ENCODE data around the gene TUBA4A. TPM values are rescaled to one million over a fixed set of nuclear protein-coding genes. Genes with fewer than 3 reads are reported as not detected.

The TUBA4A gene
- total RNA-seq, 1 donor from 2014 or later, result 235 TPM

DNA sequence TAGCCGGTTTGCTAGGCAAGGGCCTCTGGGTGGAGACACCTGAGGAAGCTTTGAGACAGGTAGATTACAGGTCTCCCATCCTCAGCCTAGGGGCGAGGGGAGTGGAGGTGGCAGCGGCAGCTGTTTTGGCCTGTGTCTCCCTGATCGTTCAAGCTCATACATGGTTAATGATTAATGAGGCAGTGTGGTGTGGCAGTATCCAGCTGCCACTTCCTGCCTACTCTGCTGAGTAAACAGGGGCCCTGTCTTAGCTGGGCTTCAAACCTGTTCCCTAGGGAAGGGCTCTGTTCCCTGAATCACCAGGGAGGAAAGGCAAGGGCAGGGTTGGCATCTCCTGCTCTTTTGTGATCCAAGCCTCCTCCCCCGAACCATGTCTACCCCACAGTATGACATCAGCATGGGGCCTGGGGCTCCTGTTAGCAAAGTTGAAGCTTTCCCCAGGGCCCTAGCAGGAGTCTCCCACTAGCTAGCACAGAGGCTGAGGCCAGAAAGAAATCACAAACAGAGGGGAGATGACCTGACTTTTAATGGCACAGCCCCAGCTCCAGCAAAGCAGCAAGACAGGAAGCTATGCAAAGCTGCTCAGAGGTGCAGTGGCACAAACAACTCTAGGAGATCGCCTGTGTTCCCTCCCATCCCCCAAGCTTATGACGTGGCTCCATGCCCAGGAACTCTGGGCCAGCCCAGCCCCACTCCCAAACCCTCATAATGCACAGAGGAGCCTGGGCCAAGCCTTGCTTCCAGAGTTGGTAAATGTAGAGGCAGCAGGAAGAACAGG, 4.3 kb downstream of the TUBA4A start:
- peaks cover 61% of the 10 kb centered on the region for H3K36me3 Mint-ChIP-seq (ENCODE audit: low read depth)
- peak overlapping the region; percentile 91 for H3K27ac Mint-ChIP-seq
- intact Hi-C loops (cut with micrococcal nuclease), result no loop called here
- DNase-seq, result peak; percentile 83
- no peaks in the 10 kb centered on the region for H3K27me3 Mint-ChIP-seq
- peak overlapping the region; percentile 80 for H3K4me3 Mint-ChIP-seq
- peaks cover 74% of the 10 kb centered on the region for H3K4me1 Mint-ChIP-seq
- no peaks in the 10 kb centered on the region for H3K9me3 Mint-ChIP-seq

DNA sequence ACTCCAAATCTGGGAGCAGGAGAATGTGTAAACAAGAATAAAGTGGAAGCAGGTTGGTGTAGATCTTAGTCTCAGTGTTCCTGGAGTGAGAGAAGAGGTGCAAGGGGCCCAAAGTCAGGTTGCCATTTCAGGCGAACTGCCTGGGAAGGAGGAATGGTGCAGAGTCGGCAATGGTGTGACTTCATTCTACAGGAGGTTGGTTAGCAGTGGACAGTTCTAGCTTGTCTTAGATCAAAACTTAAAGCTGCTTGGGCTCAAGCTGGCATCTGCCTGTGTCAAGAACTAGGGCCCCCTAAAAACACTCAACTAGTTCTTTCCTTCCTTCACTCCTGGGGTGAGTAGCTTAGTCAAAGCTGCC, 4.9 kb downstream of the TUBA4A start:
- no peaks in the 10 kb centered on the region for H3K9me3 Mint-ChIP-seq
- peaks cover 61% of the 10 kb centered on the region for H3K36me3 Mint-ChIP-seq (ENCODE audit: low read depth)
- peaks cover 78% of the 10 kb centered on the region for H3K4me1 Mint-ChIP-seq
- DNase-seq, result no peak
- intact Hi-C loops (cut with micrococcal nuclease), result no loop called here
- H3K27me3 Mint-ChIP-seq, result no peaks in the 10 kb centered on the region
- H3K4me3 Mint-ChIP-seq, result peak overlapping the region; percentile 80
- peak overlapping the region; percentile 91 for H3K27ac Mint-ChIP-seq

DNA sequence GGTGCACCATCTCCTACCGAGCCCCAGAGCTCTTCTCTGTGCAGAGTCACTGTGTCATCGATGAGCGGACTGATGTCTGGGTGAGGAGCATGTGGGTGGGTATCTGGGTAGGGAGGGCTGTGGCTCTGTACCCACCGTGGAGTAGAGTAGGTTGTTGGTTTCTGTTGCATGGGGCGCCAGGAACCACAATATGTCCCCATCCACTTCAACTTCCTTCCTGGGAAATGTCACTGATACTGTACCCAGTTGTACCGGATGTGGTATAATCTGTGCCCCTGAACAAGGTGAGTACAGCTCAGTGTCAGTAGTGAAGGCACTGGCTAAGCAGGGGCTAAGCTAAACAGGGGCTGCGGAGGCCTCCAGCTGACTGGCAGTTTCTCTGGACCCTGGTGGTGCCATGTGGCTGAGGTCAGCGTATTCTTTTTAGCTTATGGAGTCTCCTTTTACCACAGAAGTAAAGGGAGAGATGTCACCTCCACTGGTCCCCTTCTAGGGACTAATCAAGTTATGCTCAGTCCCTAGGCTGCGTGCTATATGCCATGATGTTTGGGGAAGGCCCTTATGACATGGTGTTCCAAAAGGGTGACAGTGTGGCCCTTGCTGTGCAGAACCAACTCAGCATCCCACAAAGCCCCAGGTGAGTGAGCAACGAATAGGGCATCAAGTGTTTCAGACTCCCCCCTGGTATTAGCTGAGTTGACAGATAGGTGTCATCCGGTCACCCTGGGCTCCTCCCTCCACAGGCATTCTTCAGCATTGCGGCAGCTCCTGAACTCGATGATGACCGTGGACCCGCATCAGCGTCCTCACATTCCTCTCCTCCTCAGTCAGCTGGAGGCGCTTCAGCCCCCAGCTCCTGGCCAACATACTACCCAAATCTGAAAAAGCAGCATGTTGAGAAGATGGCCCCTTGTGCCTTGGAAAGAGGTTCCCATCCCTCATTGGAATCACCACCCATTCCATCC, 5.8 kb downstream of the TUBA4A start:
- peak overlapping the region; percentile 80 for H3K4me3 Mint-ChIP-seq
- peak overlapping the region; percentile 91 for H3K27ac Mint-ChIP-seq
- DNase-seq, result peak; percentile 87
- H3K36me3 Mint-ChIP-seq (ENCODE audit: low read depth), result peaks cover 60% of the 10 kb centered on the region
- H3K9me3 Mint-ChIP-seq, result no peaks in the 10 kb centered on the region
- H3K4me1 Mint-ChIP-seq, result peaks cover 80% of the 10 kb centered on the region
- H3K27me3 Mint-ChIP-seq, result no peaks in the 10 kb centered on the region
- intact Hi-C loops (cut with micrococcal nuclease), result no loop called here

DNA sequence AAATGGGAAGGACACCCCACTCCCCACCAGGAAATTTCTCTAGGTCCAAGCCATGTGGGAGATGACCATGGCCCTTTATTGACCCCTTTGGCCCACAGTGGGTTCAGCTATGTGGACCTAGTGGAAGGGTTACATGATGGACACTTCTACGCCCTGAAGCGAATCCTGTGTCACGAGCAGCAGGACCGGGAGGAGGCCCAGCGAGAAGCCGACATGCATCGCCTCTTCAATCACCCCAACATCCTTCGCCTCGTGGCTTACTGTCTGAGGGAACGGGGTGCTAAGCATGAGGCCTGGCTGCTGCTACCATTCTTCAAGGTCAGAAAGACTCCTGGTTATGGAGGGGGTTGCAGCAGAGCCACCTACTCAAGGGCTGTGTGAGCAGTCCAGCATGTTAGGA, 7.2 kb downstream of the TUBA4A start:
- Mint-ChIP-seq H3K27ac (peak overlapping the region; percentile 91), H3K36me3 (ENCODE audit: low read depth) (peaks cover 47% of the 10 kb centered on the region), H3K27me3 (no peaks in the 10 kb centered on the region), H3K4me1 (peaks cover 70% of the 10 kb centered on the region), H3K9me3 (no peaks in the 10 kb centered on the region), H3K4me3 (peak overlapping the region; percentile 80)
- peak; percentile 60 for DNase-seq
- intact Hi-C loops (cut with micrococcal nuclease), result no loop called here

DNA sequence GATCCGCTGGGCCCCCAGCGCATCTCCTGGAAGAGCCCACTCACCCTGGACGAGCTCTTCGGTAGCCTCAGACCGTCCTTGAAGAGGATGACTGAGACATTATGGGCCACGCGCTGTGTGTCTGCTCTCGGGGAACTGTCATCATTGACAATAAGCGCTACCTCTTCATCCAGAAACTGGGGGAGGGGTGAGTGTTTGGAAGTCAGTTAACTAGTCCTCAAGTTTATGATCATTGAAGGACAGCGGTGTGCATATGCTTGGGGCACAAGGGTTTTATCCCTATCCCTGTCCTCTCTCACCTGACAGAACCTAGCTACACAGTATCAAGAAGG, 7.9 kb downstream of the TUBA4A start:
- H3K4me1 Mint-ChIP-seq, result peaks cover 63% of the 10 kb centered on the region
- peak; percentile 76 for DNase-seq
- intact Hi-C loops (cut with micrococcal nuclease), result loop anchor here (1.0 to 2.0 kb wide), 5 partner anchors 7 to 351 kb away; partner anchors contain the start of genes ANKZF1, ATG9A, STK11IP and TUBA4A
- H3K27ac Mint-ChIP-seq, result peak overlapping the region; percentile 99
- no peaks in the 10 kb centered on the region for H3K9me3 Mint-ChIP-seq
- H3K27me3 Mint-ChIP-seq, result no peaks in the 10 kb centered on the region
- H3K4me3 Mint-ChIP-seq, result peak overlapping the region; percentile 80
- peaks cover 40% of the 10 kb centered on the region for H3K36me3 Mint-ChIP-seq (ENCODE audit: low read depth)

DNA sequence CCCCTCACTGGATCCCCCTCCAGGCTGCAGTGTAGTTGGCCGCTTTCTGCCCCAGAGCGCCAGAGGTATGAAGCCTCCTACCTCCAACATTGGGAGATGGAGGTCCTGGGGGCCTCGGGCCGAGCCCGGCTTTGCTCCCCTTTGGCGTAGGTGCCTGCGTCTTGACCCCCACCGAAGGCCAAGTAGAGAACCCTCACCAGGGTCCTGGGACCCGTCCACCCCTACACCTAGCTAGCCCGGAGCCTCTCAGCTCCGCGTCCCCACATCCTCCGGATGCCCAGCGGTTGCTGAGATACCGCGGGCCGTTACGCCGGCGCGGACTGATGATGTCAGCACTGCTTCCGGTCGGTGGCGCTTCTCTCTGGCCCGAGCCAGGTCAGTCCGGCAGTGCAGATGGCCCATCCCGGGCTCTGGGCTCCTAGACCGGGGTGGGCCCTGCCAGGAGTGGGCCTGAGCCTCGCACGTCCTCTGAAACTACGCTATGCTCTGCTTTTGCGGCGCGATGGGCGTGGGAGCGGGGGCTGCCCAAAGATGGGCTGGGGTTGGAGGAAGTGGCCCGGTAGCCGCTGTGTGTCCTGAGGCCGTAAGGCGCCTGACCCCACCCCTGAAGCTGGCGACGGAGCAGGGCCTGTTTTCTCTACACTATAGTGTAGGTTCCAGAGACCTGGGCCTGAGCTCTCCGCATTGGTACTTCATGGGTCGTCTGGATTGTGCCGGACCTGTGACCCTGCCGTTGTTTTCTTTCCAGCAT, 8.4 kb downstream of the TUBA4A start, which contains the start of the genes GLB1L and STK16:
GLB1L (minus strand) TSS at position 297 of the 751 bp plus-strand sequence. CDS start 1,871 bp downstream, outside the sequence.
STK16 (plus strand) TSS at position 332 of the 751 bp plus-strand sequence. CDS start 521 bp downstream, outside the sequence.
- Mint-ChIP-seq H3K27ac (peak within 1 kb of the TSS; percentile 99), H3K36me3 (ENCODE audit: low read depth) (peaks cover 35% of the 10 kb centered on the region), H3K4me1 (peaks cover 58% of the 10 kb centered on the region), H3K27me3 (no peaks in the 10 kb centered on the region), H3K9me3 (no peaks in the 10 kb centered on the region), H3K4me3 (peak within 1 kb of the TSS; percentile 80)
- intact Hi-C loops (cut with micrococcal nuclease), result loop anchor here (1.0 to 2.0 kb wide), 5 partner anchors 8 to 351 kb away; partner anchors contain the start of genes ANKZF1, ATG9A, STK11IP and TUBA4A
- peak; percentile 98 for DNase-seq

DNA sequence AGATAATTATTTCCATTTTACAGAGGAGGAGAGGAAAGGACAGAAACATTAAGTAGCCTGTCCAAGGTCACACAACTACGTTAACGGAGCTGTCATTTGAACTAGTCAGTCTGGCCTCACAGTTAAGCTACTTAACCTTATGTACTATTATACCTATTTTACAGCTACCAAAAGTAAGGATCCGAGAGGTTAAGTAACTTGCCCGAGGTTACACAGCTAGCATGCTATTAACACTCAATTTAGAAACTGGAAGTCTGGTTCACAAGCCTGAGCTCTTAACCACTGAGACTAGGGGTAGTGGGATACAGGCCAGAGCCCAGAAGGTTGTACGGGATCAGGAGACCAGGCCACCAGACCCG, 8.9 kb downstream of the TUBA4A start:
- Mint-ChIP-seq H3K27me3 (no peaks in the 10 kb centered on the region), H3K9me3 (no peaks in the 10 kb centered on the region), H3K27ac (peak overlapping the region; percentile 99), H3K4me3 (peak overlapping the region; percentile 80), H3K36me3 (ENCODE audit: low read depth) (peaks cover 30% of the 10 kb centered on the region), H3K4me1 (peaks cover 52% of the 10 kb centered on the region)
- intact Hi-C loops (cut with micrococcal nuclease), result loop anchor here (1.0 to 2.0 kb wide), 5 partner anchors 9 to 352 kb away; partner anchors contain the start of genes ANKZF1, ATG9A, STK11IP and TUBA4A
- no peak for DNase-seq

DNA sequence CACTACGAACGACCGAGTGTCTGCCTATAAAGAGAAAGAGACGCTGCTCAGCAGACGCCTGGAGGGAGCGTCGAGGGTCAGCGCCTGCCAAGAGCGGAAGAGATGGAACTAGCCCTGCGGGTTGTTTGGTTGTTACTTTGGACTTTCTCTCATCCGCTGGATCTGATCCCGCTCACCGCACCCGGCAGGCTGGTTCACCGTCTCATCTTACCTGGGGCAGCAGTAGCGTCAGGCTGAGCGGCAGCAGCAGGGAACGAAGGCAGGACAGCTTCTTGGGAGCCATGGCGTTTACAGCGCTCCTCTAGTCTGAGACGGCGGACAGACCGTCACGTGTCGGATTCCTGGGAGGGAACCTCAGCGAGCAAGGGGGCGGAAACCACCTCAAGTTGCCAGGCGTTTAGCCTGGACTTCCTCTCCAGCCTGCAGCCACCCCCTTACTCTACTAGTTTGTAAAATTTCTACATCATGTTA, 10.4 kb downstream of the TUBA4A start:
- Mint-ChIP-seq H3K27ac (peak overlapping the region; percentile 48), H3K27me3 (no peaks in the 10 kb centered on the region), H3K36me3 (ENCODE audit: low read depth) (peaks cover 24% of the 10 kb centered on the region), H3K4me1 (peaks cover 39% of the 10 kb centered on the region), H3K9me3 (no peaks in the 10 kb centered on the region), H3K4me3 (peak overlapping the region; percentile 66)
- intact Hi-C loops (cut with micrococcal nuclease), result no loop called here
- DNase-seq, result no peak

DNA sequence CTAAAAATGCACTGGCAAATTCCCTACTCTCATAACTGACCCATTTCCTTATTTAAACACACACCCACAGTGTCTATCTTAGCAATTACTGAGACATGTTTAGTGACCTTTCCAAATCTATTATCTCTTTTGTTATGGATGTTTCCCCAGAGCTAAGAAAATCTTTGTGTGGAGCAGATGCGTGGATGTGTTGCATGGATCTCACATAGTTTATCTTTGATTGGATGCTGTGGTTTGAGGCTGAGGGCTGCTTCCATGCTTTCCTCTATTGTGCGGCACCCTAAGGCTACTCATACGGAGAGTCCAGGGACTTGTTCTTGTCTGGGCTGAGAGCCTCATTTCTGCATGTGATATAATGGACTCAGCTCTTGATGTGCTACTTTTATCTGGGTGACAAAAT, 19.4 kb downstream of the TUBA4A start:
- no peaks in the 10 kb centered on the region for H3K27me3 Mint-ChIP-seq
- H3K36me3 Mint-ChIP-seq (ENCODE audit: low read depth), result peaks cover 73% of the 10 kb centered on the region
- intact Hi-C loops (cut with micrococcal nuclease), result no loop called here
- no peak overlapping the region for H3K4me3 Mint-ChIP-seq
- no peak for DNase-seq
- H3K4me1 Mint-ChIP-seq, result peaks cover 27% of the 10 kb centered on the region
- no peak overlapping the region for H3K27ac Mint-ChIP-seq
- H3K9me3 Mint-ChIP-seq, result no peaks in the 10 kb centered on the region

DNA sequence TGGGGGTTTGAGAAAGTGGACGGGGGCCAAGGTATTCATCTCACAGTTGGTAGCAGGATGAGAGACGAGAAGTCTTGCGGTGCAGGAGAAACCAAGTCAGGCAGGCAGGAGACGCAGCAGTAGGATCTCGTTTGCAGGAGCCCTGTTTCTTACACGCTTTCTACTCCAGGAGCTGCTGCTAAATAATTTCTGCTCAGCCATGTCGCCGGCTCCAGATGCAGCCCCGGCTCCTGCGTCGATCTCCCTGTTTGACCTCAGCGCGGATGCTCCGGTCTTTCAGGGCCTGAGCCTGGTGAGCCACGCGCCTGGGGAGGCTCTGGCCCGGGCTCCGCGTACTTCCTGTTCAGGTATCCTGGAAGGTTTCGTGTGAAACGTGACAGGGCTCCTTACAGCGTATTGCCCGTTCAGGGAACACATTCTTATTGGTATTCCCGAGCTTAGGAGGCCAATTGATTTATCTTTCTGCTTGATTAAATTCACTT, 23.6 kb downstream of the TUBA4A start:
- Mint-ChIP-seq H3K27me3 (no peaks in the 10 kb centered on the region), H3K4me1 (peaks cover 45% of the 10 kb centered on the region), H3K4me3 (peak overlapping the region; percentile 92), H3K36me3 (ENCODE audit: low read depth) (peaks cover 66% of the 10 kb centered on the region), H3K27ac (peak overlapping the region; percentile 98), H3K9me3 (no peaks in the 10 kb centered on the region)
- peak; percentile 86 for DNase-seq
- intact Hi-C loops (cut with micrococcal nuclease), result loop anchor here (1.0 kb wide), 1 partner anchor 65 kb away; no protein-coding TSS in a partner anchor

DNA sequence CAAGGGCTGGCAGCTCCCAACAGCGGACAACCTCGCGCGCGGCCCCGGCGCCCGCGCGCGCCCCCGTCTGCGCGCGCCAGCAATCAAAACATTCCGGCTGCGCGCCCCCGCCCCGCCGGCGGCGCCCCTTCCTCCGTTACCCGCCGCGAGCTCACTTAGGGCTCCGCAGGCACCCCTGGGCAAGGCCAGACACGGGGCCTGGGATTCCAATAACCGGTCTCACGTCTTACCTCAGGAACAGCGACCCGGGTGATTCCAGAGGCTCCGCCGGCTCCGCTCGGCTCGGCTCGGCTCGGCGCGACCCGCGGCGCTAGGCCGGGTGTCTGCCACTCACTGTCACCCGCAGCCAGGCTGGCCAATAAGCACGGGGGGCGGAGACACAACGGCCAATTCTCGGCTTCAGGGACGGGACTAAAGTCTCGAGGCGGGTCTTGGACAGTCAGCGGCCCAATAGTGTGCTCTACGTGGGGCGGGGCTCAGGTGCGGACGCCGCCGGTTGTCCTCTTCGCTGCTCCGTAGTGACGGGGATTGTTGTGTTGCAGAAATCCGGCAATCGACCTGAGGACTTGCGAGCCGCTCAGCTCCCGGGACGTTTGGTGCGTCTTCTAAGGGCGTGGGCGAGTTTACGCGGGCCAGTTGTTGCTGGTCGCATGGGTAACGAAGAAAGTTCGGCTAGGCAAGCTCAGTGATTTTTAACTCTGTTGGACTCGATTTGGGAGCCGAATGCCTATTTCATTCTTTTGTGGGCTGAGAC, 24.2 kb downstream of the TUBA4A start, which contains the start of the genes ANKZF1 and ATG9A:
ANKZF1 (plus strand) TSS at position 502 of the 754 bp plus-strand sequence. CDS start 452 bp downstream, outside the sequence.
ATG9A (minus strand) TSS at position 332 of the 754 bp plus-strand sequence. CDS start 1,612 bp downstream, outside the sequence.
- H3K36me3 Mint-ChIP-seq (ENCODE audit: low read depth), result peaks cover 68% of the 10 kb centered on the region
- DNase-seq, result peak; percentile 100

DNA sequence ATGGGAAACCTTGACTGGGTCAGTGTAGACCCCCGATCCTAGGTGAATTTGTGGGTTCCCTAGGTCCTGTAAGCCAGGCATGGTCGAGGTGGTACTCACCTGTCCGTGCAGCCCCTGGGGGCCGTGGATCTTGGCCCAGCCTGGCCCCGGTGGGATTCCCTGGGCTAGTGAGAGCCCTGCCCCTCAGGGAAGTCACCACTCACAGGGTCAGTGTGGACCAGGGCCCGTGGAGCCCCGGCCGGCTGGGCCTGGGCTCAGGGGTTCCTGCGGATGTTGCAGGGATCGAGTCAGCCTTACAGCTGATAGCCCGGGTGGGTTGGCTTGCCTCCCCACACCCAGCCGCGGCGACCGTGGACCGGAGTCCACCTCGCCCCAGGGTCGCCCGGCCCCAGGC, 24.8 kb downstream of the TUBA4A start:
- H3K9me3 Mint-ChIP-seq, result no peaks in the 10 kb centered on the region
- DNase-seq, result peak; percentile 72
- peaks cover 67% of the 10 kb centered on the region for H3K36me3 Mint-ChIP-seq (ENCODE audit: low read depth)
- intact Hi-C loops (cut with micrococcal nuclease), result loop anchor here (1.0 kb wide), 8 partner anchors 11 to 158 kb away; partner anchors contain the start of genes ABCB6, DNAJB2, DNPEP and GLB1L
- H3K4me1 Mint-ChIP-seq, result peaks cover 41% of the 10 kb centered on the region
- no peaks in the 10 kb centered on the region for H3K27me3 Mint-ChIP-seq
- H3K27ac Mint-ChIP-seq, result peak overlapping the region; percentile 83
- peak overlapping the region; percentile 90 for H3K4me3 Mint-ChIP-seq

More for the DNA sequence above, 24.2 kb downstream of the TUBA4A start, which contains the start of the genes ANKZF1 and ATG9A:
- Mint-ChIP-seq H3K4me1 (peaks cover 43% of the 10 kb centered on the region), H3K9me3 (no peaks in the 10 kb centered on the region), H3K27me3 (no peaks in the 10 kb centered on the region), H3K27ac (peak within 1 kb of the TSS; percentile 98), H3K4me3 (peak within 1 kb of the TSS; percentile 92)
- intact Hi-C loops (cut with micrococcal nuclease), result loop anchor here (1.0 kb wide), 9 partner anchors 11 to 158 kb away; partner anchors contain the start of genes ABCB6, DNAJB2, DNPEP and GLB1L
